Neural cell (in vitro differentiated cells): Measurements from ENCODE around the gene C1orf87.

Experiments used
- EZH2 ChIP-seq: fragments of 200-600, 300-800 bp; shearing (Covaris generic), sonication (generic); IDR thresholded peaks from 2 replicates; pipeline ENCODE4 v1.6.1; 2014; ENCODE audit warnings: antibody characterized with exemption, low read length, borderline replicate concordance, mild to moderate bottlenecking; ENCODE audit not compliant: insufficient read depth, poor library complexity, severe bottlenecking
- POLR2AphosphoS5 ChIP-seq: IDR thresholded peaks from 2 replicates; pipeline ENCODE4 v1.6.1; 2012
- REST ChIP-seq: IDR thresholded peaks from 2 replicates; pipeline ENCODE4 v1.6.1; 2012; ENCODE audit warnings: borderline replicate concordance
- SMC3 ChIP-seq: fragments of 450-650 bp; conservative IDR thresholded peaks from 2 replicates; pipeline ENCODE4 v1.6.1; 2014; ENCODE audit warnings: antibody characterized with exemption, mild to moderate bottlenecking, moderate library complexity; ENCODE audit not compliant: poor library complexity
- TAF1 ChIP-seq: IDR thresholded peaks from 2 replicates; pipeline ENCODE4 v1.6.1; 2012; ENCODE audit warnings: low read depth
- TF ChIP-seq, protein P1 (sequence below): fragments of 450-650 bp; IDR thresholded peaks from 2 replicates; pipeline ENCODE4 v1.5.1; 2014; ENCODE audit warnings: antibody characterized with exemption, mild to moderate bottlenecking, moderate library complexity; ENCODE audit not compliant: poor library complexity, severe bottlenecking

DNA sequence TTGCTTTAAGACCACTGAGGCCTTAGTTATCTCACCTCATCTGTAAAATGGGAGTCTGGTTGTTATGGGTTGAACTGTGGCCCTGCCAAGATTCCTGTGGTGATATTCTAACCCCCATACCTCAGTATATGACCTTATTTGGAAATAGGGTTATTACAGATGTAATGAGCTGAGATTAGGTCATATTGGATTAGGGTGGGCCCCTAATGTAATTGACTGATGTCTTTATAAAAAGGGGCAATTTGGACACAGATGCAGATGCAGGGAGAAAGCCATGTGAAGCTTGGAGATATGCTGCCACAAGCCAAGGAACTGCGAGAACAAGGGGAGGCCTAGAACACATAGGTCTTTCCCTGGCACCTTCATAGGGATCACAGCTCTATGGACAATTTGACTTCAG is 3.9 kb downstream of the C1orf87 start:
- TF ChIP-seq EZH2, result no peak
- TF ChIP-seq, protein P1, sequence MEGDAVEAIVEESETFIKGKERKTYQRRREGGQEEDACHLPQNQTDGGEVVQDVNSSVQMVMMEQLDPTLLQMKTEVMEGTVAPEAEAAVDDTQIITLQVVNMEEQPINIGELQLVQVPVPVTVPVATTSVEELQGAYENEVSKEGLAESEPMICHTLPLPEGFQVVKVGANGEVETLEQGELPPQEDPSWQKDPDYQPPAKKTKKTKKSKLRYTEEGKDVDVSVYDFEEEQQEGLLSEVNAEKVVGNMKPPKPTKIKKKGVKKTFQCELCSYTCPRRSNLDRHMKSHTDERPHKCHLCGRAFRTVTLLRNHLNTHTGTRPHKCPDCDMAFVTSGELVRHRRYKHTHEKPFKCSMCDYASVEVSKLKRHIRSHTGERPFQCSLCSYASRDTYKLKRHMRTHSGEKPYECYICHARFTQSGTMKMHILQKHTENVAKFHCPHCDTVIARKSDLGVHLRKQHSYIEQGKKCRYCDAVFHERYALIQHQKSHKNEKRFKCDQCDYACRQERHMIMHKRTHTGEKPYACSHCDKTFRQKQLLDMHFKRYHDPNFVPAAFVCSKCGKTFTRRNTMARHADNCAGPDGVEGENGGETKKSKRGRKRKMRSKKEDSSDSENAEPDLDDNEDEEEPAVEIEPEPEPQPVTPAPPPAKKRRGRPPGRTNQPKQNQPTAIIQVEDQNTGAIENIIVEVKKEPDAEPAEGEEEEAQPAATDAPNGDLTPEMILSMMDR, result no peak
- no peak for TF ChIP-seq POLR2AphosphoS5
- TF ChIP-seq TAF1, result no peak
- TF ChIP-seq SMC3, result no peak
- no peak for TF ChIP-seq REST
